ENCODE data around the gene PLEKHA8.

The PLEKHA8 gene

DNA sequence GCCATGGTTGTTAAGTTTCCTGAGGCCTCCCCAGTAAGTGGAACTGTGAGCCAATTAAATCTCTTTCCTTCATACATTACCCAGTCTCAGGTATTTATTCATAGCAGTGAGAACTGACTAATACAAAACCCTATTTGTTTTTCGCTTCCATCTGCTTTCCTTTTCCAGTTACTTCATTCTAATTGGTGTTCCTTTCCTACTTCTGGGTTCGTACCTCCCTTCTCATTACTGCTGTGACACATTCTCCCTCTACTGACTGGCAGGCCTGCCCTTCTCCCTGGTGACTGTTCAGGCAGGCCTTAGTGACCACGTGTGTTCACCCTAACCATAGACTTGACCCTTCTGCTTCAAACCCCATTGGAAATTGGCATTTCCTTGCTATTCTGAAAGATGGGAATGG, 144.2 kb downstream of the PLEKHA8 start:
- DNase-seq: no peak

GRCh38 chr7:30173058-30173897, 145.1 kb downstream of the PLEKHA8 start:
- peak; percentile 53 for DNase-seq

DNA sequence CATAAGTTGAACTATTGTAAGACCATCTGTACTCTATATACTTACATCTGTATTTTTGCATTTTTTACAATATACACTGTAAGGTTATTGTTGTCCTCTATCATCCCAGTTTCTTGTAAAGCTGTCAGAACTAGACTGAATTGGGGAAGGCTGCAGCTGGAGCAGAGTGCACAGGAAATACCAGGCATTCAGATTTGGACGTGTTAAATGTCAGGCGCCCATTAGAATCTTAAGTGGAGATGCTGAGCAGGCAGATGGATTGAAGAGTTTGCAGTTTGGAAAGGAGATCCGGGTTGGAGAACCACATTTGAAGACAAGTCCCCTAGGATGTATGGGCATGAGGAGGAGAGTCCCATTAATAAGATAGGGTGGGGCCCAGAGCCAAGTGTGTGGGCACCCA, 147.0 kb downstream of the PLEKHA8 start:
- no peak for DNase-seq

DNA sequence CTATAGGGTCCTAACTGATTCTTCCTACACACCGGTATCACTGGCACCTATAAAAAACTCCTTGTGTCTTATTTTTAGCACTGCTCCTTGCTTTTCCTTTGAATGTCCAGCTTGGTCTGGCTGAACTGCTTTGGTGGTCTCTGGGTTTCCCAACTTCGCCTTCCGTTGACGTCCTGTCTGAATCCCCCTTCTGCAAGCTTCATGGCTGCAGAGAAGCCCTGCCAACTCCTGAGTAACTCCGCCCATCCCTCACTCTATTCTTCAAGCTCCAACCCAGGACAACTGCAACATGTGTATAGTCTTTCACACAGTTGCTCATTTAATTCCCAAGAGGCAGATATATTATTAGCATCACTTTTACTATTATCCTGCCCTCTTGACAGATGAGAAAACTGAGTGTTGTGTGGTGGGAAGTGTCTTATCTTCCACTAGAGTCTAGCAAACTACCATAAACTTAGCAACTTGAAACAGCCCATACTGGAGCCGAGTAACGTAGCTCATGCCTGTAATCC, 147.5 kb downstream of the PLEKHA8 start:
- no peak for DNase-seq

- DNase-seq: no peak
These were observed 148.4 kb downstream of the PLEKHA8 start for GRCh38 chr7:30176463-30177109.

DNA sequence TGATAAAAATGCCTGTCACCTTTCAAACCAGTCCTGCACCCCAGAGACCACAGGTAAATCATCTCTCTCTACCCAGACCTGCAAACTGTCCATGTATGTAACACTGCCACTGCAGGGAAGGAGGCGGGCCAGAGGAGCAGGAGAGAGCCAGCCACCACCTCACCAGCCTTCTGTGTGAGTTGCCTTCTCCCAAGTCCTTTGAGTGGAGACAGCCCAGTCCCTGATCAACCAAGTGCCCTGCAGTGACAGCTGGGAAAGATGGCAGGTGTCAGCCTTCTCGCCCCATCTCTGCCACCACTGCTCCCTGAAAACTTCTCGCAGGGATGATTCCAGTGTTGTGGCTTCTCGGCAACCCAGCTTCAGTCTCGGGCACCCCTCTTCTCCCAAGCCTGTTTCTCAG, 149.0 kb downstream of the PLEKHA8 start:
- no peak for DNase-seq

- no peak for DNase-seq
These were observed 149.8 kb downstream of the PLEKHA8 start for GRCh38 chr7:30177965-30178364.

GRCh38 chr7:30178748-30179436, 150.7 kb downstream of the PLEKHA8 start:
- DNase-seq: no peak
